T-cell (primary cell): ENCODE results near the gene ARHGEF4. TPM values are rescaled to one million over a fixed set of nuclear protein-coding genes. Genes with fewer than 3 reads are reported as not detected.

Source experiments
- ATAC-seq, 4 experiments: fragments of 200-7000 bp in 3 of 4; fragments of 150-1000 bp in 1 of 4; cut with Tn5 transposase; replicated peaks in 1 of 4; 1 replicate in 3 of 4; 2 replicates in 1 of 4; pipeline ENCODE4 v1.10.0; 2021; ENCODE audit warnings: moderate library complexity in 3 of 4, mild to moderate bottlenecking in 2 of 4, moderate number of reproducible peaks in 1 of 4
- CTCF ChIA-PET, 2 donors: fragments of 300-600 bp; sonication (Branson Sonifier 250); formaldehyde crosslinking; loops; one replicate each; lab custom pipeline; 2022; ENCODE audit warnings: antibody characterized with exemption in 2 of 2; lab: Charles Lee
- POLR2A ChIA-PET, 2 donors: fragments of 300-600 bp; sonication (Branson Sonifier 250); formaldehyde crosslinking; loops; one replicate each; lab custom pipeline; 2022; ENCODE audit warnings: antibody characterized with exemption in 2 of 2; lab: Charles Lee
- DNase-seq, 35 experiments: peaks; one replicate each; pipeline versions ENCODE4 v3.0.0 to v3.0.0-alpha.2; 2013 to 2023
- H3K27ac ChIP-seq: one replicate; pipeline ENCODE4 v1.5.1; 2013; ENCODE audit warnings: low read length
- H3K27me3 ChIP-seq, 2 experiments: replicated peaks in 1 of 2; 1 replicate in 1 of 2; 2 replicates in 1 of 2; pipeline versions ENCODE4 v1.6.1 to v1.7.0; 2013; ENCODE audit warnings: low read length in 1 of 2, mixed read lengths in 1 of 2; ENCODE audit not compliant: control insufficient read depth in 2 of 2, insufficient read depth in 2 of 2; ENCODE audit errors: extremely low read depth in 1 of 2
- H3K36me3 ChIP-seq, 2 donors: 1 replicate in 1 of 2; 2 replicates in 1 of 2; pipeline versions ENCODE4 v1.6.1 to v1.7.0; 2013; ENCODE audit warnings: low read length in 1 of 2; ENCODE audit not compliant: control insufficient read depth in 2 of 2, insufficient read depth in 1 of 2; ENCODE audit errors: extremely low read depth in 1 of 2
- H3K4me1 ChIP-seq, 2 experiments: 1 replicate in 1 of 2; 2 replicates in 1 of 2; pipeline versions ENCODE4 v1.6.1 to v1.7.0; 2013; ENCODE audit warnings: low read length in 2 of 2, mixed read lengths in 1 of 2; ENCODE audit not compliant: insufficient read depth in 2 of 2, control insufficient read depth in 1 of 2; ENCODE audit errors: extremely low read depth in 1 of 2
- H3K4me3 ChIP-seq, 2 donors: 1 replicate in 1 of 2; 2 replicates in 1 of 2; pipeline versions ENCODE4 v1.5.1 to v1.7.0; 2013; ENCODE audit warnings: mild to moderate bottlenecking in 2 of 2, low read length in 1 of 2, moderate library complexity in 1 of 2; ENCODE audit not compliant: control insufficient read depth in 1 of 2; ENCODE audit errors: extremely low read depth in 1 of 2
- H3K9me3 ChIP-seq: 2 replicates; pipeline ENCODE4 v1.7.0; 2013
- H3K27ac Mint-ChIP-seq, 2 donors: one replicate each; pipeline ENCODE4 v1.8.0; 2020 to 2021; ENCODE audit warnings: mild to moderate bottlenecking in 2 of 2, mixed read lengths in 2 of 2
- H3K27me3 Mint-ChIP-seq, 2 donors: one replicate each; pipeline ENCODE4 v1.8.0; 2021 to 2022; ENCODE audit warnings: mixed read lengths in 2 of 2
- H3K36me3 Mint-ChIP-seq: one replicate; pipeline ENCODE4 v1.8.0; 2021; ENCODE audit warnings: mixed read lengths
- H3K4me1 Mint-ChIP-seq, 3 donors: one replicate each; pipeline ENCODE4 v1.8.0; 2020 to 2022; ENCODE audit warnings: mixed read lengths in 3 of 3, mild to moderate bottlenecking in 1 of 3
- H3K4me3 Mint-ChIP-seq, 3 donors: one replicate each; pipeline ENCODE4 v1.8.0; 2020 to 2022; ENCODE audit warnings: mild to moderate bottlenecking in 3 of 3, mixed read lengths in 3 of 3, moderate library complexity in 3 of 3
- H3K9me3 Mint-ChIP-seq, 3 donors: one replicate each; pipeline ENCODE4 v1.8.0; 2020 to 2022; ENCODE audit warnings: mixed read lengths in 3 of 3
- WGBS: methylation state at CpG from one replicate; pipeline ENCODE4 v1.1.5; 2013; ENCODE audit warnings: missing lambda C conversion rate; ENCODE audit not compliant: insufficient coverage; 5-methylcytosine and 5-hydroxymethylcytosine counted together
- total RNA-seq, 35 experiments: library from RNA in 6 of 35; stranded (reverse) in 6 of 35; fragments of 120-200 nt in 1 of 35; gene quantifications; one replicate each; pipeline versions ENCODE4 v1.2.1 to v1.2.4 and lab custom pipeline; 2013 to 2026

Gene ARHGEF4
- total RNA-seq, 5 donors from 2014 or later (not counting 1 experiment from before 2014, with no cell fraction given) = 2.9 to 5.3 (median 4.4) TPM

DNA sequence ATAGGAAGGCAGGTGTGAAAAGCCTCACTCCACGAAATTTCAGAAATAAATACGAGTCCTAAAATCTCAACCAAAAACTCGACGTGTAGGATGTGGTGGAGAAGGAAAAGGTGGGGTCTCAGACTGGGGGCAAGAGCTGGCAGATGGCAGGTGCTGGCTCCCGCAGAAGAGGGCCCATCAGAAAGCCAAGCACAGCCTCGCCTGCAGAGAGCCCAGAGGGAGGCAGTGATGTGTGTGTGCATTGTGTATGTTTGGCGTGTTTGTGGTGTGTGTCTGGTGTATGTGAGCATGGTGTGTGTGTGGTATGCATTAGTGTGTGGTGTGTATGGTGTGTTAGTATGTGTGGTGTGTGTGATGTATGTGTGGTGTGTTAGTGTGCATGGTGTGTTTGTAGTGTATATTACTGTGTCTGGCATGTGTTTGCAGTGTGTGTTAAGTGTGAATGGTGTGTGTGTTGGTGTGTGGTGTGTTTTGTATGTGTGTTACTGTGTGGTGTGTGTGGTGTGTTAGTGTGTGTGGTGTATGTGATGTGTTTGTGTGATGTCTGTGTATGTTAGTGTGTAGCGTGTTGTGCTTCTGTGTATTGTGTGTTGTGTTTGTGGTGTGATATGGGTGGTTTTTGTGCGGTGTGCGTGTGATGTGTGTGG lies 140.0 kb downstream of the ARHGEF4 start:
- no peak overlapping the region for H3K27ac Mint-ChIP-seq
- ATAC-seq = no peak
- H3K4me1 Mint-ChIP-seq = peaks cover 0 to 7% (median 0%) of the 10 kb centered on the region in 3 donors
- H3K9me3 Mint-ChIP-seq = peaks cover 0 to 4% (median 0%) of the 10 kb centered on the region in 3 donors
- Histone ChIP-seq H3K36me3 (no peaks in the 10 kb centered on the region), H3K9me3 (no peaks in the 10 kb centered on the region), H3K4me1 (peaks cover 0 to 1% of the 10 kb centered on the region in 2 experiments), H3K27me3 (no peaks in the 10 kb centered on the region), H3K4me3 (no peak overlapping the region), H3K27ac (no peak overlapping the region)
- no peaks in the 10 kb centered on the region for H3K36me3 Mint-ChIP-seq
- DNase-seq = no peak
- ChIA-PET POLR2A (no interaction called here), CTCF (no interaction called here)
- H3K27me3 Mint-ChIP-seq = no peaks in the 10 kb centered on the region
- H3K4me3 Mint-ChIP-seq = no peak overlapping the region
- WGBS = 84% methylated on average over 8 of the region's 10 CpGs

DNA sequence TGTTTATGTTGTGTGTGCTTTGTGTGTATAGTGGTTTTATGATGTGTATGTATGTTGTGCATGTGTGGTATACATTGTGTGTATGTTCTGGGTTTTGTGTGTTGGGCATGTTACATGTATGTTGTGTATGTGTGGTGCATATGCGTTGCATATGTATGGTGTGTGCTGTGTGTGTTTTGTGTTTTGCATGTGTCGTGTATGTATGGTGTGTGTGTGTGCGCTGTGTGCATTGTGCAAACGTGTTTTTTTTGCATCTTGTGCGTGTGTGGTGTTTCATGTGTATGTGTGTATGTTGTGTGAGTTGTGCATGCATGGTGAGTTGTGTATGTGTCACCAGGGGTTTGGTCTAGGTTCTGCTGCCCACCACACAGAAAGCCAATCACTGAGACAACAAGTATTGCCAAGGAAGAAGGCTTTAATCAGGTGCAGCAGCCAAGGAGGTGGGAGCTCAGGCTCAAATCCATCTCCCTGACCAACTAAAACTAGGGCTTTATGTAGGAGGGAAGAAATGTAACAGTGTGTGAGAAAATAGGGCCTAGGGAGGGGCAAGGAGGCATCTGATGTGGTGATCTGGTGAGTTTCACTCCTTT lies 140.8 kb downstream of the ARHGEF4 start:
- 97% methylated on average over 4 of the region's 5 CpGs for WGBS
- Histone ChIP-seq H3K4me3 (no peak overlapping the region), H3K36me3 (no peaks in the 10 kb centered on the region), H3K9me3 (no peaks in the 10 kb centered on the region), H3K4me1 (no peaks in the 10 kb centered on the region), H3K27me3 (peaks cover 0 to 3% of the 10 kb centered on the region in 2 experiments), H3K27ac (no peak overlapping the region)
- no peaks in the 10 kb centered on the region for H3K27me3 Mint-ChIP-seq
- ChIA-PET POLR2A (no interaction called here), CTCF (no interaction called here)
- peaks cover 0 to 4% (median 0%) of the 10 kb centered on the region in 3 donors for H3K9me3 Mint-ChIP-seq
- no peak overlapping the region for H3K4me3 Mint-ChIP-seq
- ATAC-seq (no peak), DNase-seq (no peak)
- H3K27ac Mint-ChIP-seq = no peak overlapping the region
- no peaks in the 10 kb centered on the region for H3K36me3 Mint-ChIP-seq
- H3K4me1 Mint-ChIP-seq = peaks cover 0 to 2% (median 0%) of the 10 kb centered on the region in 3 donors

DNA sequence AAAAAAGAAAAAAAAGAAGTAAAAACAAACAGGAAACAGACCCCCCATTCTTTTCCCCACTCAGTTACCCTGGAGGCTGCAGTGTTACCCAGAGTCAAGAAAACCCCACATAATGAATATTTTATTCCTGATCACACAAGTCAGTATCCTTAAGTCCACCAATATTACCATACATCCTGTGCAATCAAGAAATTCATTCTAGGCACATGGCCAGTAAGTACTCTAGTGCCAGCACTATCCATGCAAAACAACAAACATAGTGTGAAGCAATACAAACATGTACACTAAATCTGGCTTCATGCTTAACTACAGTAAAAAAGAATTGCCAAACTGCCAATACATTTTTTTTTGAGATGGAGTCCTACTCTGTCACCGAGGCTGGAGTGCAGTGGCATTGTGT lies 145.0 kb downstream of the ARHGEF4 start:
- Histone ChIP-seq H3K4me1 (no peaks in the 10 kb centered on the region), H3K27ac (no peak overlapping the region), H3K9me3 (no peaks in the 10 kb centered on the region), H3K36me3 (no peaks in the 10 kb centered on the region), H3K27me3 (peaks cover 0 to 3% of the 10 kb centered on the region in 2 experiments), H3K4me3 (no peak overlapping the region)
- H3K36me3 Mint-ChIP-seq = no peaks in the 10 kb centered on the region
- H3K27me3 Mint-ChIP-seq = no peaks in the 10 kb centered on the region
- H3K4me1 Mint-ChIP-seq = peaks cover 6 to 11% (median 8%) of the 10 kb centered on the region in 3 donors
- 100% methylated on average over 1 of the region's 1 CpG for WGBS
- POLR2A ChIA-PET = interaction anchor here in 1 of 2 donors (0.7 kb wide), 1 partner anchor 164 kb away, joined by 5 read pairs; no protein-coding TSS in a partner anchor
- no peak for ATAC-seq
- H3K9me3 Mint-ChIP-seq = peaks cover 0 to 4% (median 0%) of the 10 kb centered on the region in 3 donors
- H3K4me3 Mint-ChIP-seq = no peak overlapping the region
- no peak overlapping the region for H3K27ac Mint-ChIP-seq
- no peak for DNase-seq
- CTCF ChIA-PET = no interaction called here

DNA sequence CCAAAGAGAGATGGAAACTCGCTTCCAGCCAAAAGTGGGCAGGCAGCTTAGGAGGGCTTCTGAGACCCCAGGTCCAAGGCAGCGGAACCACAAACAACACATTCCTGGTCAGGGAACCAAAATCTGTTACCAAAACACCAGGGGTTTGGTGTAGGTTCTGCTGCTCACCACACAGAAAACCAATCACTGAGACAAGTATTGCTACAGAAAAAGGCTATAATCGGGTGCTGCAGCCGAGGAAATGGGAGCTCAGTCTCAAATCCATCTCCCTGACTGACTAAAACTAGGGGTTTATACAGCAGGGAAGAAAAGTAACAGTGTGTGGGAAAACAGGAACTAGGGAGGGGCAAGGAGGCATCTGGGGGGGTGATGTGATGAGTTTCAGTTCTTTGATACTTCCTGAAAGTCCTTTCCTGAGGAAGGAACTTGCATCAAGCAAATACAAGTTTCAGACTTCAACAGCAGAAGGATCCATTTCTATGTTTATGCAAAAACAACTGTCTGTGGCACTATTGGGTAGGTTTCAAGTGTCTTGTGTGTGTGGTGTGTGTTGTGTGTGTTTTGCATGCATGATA lies 148.6 kb downstream of the ARHGEF4 start:
- H3K9me3 Mint-ChIP-seq = no peaks in the 10 kb centered on the region
- H3K4me1 Mint-ChIP-seq = peaks cover 6 to 11% (median 8%) of the 10 kb centered on the region in 3 donors
- DNase-seq (no peak), ATAC-seq (no peak)
- no peak overlapping the region for H3K4me3 Mint-ChIP-seq
- peaks cover 0 to 5% of the 10 kb centered on the region in 2 donors for H3K27me3 Mint-ChIP-seq
- no peak overlapping the region for H3K27ac ChIP-seq
- H3K36me3 Mint-ChIP-seq = no peaks in the 10 kb centered on the region
- WGBS = 86% methylated on average over 1 of the region's 4 CpGs
- no peaks in the 10 kb centered on the region for H3K36me3 ChIP-seq
- ChIA-PET POLR2A (no interaction called here), CTCF (no interaction called here)
- no peaks in the 10 kb centered on the region for H3K9me3 ChIP-seq
- H3K4me1 ChIP-seq = no peaks in the 10 kb centered on the region
- H3K27me3 ChIP-seq = peaks cover 0 to 5% of the 10 kb centered on the region in 2 experiments
- no peak overlapping the region for H3K4me3 ChIP-seq
- H3K27ac Mint-ChIP-seq = no peak overlapping the region

DNA sequence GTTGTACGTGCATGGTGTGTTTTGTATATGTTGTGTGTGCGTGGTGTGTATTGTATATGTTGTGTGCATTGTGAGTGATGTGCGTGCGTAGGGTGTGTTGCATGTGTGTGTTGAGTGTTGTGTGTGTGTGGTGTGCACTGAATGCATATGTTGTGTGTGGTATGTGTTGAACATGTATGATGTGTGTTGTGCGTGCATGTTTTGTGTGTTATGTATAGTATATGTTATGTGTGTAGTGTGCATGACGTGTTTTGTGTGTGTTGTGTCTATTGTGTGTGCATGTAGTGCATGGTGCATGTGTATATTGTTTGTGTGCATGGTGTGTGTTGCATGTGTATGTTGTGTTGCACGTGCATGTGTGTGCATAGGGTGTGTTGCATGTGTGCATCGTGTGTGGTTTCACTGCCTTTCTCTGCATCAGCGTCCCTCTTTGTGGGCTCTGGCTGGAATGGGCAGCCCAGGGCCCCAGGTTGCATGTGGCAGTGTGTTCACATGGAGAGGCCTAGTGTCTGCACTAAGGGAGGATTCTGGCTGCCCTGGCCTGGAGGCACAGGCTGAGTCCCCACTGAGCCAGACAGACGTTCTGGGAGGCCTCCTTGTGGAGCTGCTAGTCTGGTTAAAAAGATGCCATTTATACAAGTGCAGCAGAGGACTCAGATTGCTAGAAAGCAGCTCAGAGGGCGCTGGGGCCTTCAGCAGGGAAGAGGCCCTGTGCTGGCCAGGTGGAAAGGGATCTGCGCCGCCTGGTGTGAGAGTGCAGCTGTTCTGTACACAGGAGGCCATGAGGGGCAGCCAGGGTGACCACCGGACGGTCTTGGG lies 149.3 kb downstream of the ARHGEF4 start:
- WGBS = 87% methylated on average over 15 of the region's 15 CpGs
- H3K27ac Mint-ChIP-seq = no peak overlapping the region

DNA sequence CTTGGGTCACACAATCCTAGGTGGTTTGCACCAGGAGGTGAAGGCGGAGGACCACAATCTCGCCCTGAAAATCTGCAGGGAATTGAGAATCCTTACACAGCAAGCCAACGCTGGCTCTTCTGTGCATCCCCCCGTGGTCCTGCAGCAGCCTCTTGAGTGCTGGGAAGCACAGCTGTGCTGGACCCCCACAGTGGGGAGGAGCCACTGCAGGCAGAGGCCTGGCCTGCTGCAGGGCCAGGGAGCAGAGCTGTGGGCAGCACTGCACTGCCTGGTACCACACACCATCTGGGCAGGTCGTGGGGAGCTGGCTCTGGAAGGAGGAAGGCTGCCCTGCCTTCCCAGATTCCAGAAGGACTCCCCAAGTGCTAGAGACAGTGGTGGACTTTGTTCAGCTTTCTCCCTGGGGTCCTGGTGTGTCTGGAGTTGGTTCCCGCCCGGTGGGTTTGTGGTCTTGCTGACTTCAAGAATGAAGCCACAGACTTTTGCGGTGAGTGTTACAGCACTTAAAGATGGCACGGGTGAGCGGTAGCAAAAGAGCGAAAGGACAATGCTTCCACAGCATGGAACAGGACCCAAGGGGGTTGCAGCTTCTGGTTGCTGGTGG lies 150.3 kb downstream of the ARHGEF4 start:
- peaks cover 0 to 4% of the 10 kb centered on the region in 2 experiments for H3K27me3 ChIP-seq
- H3K9me3 Mint-ChIP-seq = no peaks in the 10 kb centered on the region
- peaks cover 3 to 5% of the 10 kb centered on the region in 2 donors for H3K27me3 Mint-ChIP-seq
- no peaks in the 10 kb centered on the region for H3K9me3 ChIP-seq
- DNase-seq = no peak
- no peaks in the 10 kb centered on the region for H3K36me3 ChIP-seq
- no peak overlapping the region for H3K4me3 ChIP-seq
- CTCF ChIA-PET = no interaction called here
- ATAC-seq = no peak
- POLR2A ChIA-PET = no interaction called here
- H3K36me3 Mint-ChIP-seq = no peaks in the 10 kb centered on the region
- H3K4me1 ChIP-seq = no peaks in the 10 kb centered on the region
- 78% methylated on average over 11 of the region's 11 CpGs for WGBS
- H3K27ac ChIP-seq = no peak overlapping the region
- peaks cover 6 to 11% (median 8%) of the 10 kb centered on the region in 3 donors for H3K4me1 Mint-ChIP-seq
- H3K27ac Mint-ChIP-seq = no peak overlapping the region
- H3K4me3 Mint-ChIP-seq = no peak overlapping the region

More for the DNA sequence above, 149.3 kb downstream of the ARHGEF4 start:
- Histone ChIP-seq H3K27ac (no peak overlapping the region), H3K4me3 (no peak overlapping the region), H3K27me3 (peaks cover 0 to 5% of the 10 kb centered on the region in 2 experiments), H3K9me3 (no peaks in the 10 kb centered on the region), H3K4me1 (no peaks in the 10 kb centered on the region), H3K36me3 (no peaks in the 10 kb centered on the region)
- Mint-ChIP-seq H3K27me3 (peaks cover 3 to 5% of the 10 kb centered on the region in 2 donors), H3K36me3 (no peaks in the 10 kb centered on the region), H3K4me1 (peaks cover 6 to 11% (median 8%) of the 10 kb centered on the region in 3 donors), H3K9me3 (no peaks in the 10 kb centered on the region), H3K4me3 (no peak overlapping the region)
- DNase-seq = no peak
- CTCF ChIA-PET = no interaction called here
- POLR2A ChIA-PET = no interaction called here
- no peak for ATAC-seq
